ENCODE data around the gene HOXD3. TPM values are rescaled to one million over a fixed set of nuclear protein-coding genes. Genes with fewer than 3 reads are reported as not detected.

HOXD3 gene
- total RNA-seq, 6 donors from 2014 or later: 0.49 to 0.57 (median 0.49) TPM; not detected in 3

GRCh38 chr2:176199902-176200301, 42.8 kb downstream of the HOXD3 start:
- H3K9me3 ChIP-seq: peaks cover 0 to 3% (median 0%) of the 10 kb centered on the region in 4 donors
- H3K27me3 ChIP-seq: no peaks in the 10 kb centered on the region
- H3K27ac ChIP-seq: no peak overlapping the region
- TF ChIP-seq CTCF (IDR thresholded peaks at IDR 0.05): no peak
- TF ChIP-seq EP300 (IDR thresholded peaks at IDR 0.05): no peak
- no peak for TF ChIP-seq POLR2A (IDR thresholded peaks at IDR 0.05)
- TF ChIP-seq POLR2AphosphoS5 (IDR thresholded peaks at IDR 0.05): no peak
- H3K4me3 ChIP-seq: no peak overlapping the region
- no peaks in the 10 kb centered on the region for H3K4me1 ChIP-seq
- no peak for ATAC-seq (ENCODE audit: low FRiP score in 2 of 2)
- no peak for DNase-seq
- no peaks in the 10 kb centered on the region for H3K36me3 ChIP-seq

GRCh38 chr2:176200971-176201370, 43.9 kb downstream of the HOXD3 start:
- no peaks in the 10 kb centered on the region for H3K27me3 ChIP-seq
- TF ChIP-seq CTCF (IDR thresholded peaks at IDR 0.05): no peak
- TF ChIP-seq EP300 (IDR thresholded peaks at IDR 0.05): no peak
- no peak for TF ChIP-seq POLR2A (IDR thresholded peaks at IDR 0.05)
- H3K4me1 ChIP-seq: no peaks in the 10 kb centered on the region
- peaks cover 0 to 3% (median 0%) of the 10 kb centered on the region in 4 donors for H3K9me3 ChIP-seq
- H3K27ac ChIP-seq: no peak overlapping the region
- no peaks in the 10 kb centered on the region for H3K36me3 ChIP-seq
- ATAC-seq (ENCODE audit: low FRiP score in 2 of 2): no peak
- peak in 1 of 2 donors; percentile 50 for DNase-seq
- H3K4me3 ChIP-seq: no peak overlapping the region
- WGBS, 2 donors: 75 to 83% methylated on average over 21 of the region's 21 CpGs

DNA sequence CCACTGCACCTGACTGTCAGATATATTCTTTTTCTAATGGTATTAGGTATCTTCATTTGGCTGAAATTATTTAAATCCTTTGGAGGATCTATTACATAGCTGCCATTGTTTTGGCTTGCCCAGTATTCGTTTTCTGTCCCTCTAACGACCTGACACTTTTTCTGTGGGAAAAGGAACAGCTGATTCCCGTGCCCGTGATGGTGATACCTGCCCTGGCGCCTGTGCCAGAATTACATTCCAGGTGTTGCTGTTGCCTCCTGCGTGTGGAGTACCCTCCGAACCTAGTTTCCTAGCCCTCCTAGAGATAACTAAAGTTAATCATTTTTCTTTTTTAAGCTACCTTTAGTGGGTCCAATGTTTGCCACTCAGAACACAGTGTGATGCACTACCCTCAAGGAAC, 45.4 kb downstream of the HOXD3 start:
- DNase-seq: no peak
- WGBS, 2 donors: 73 to 86% methylated on average over 7 of the region's 7 CpGs
- peaks cover 0 to 3% (median 0%) of the 10 kb centered on the region in 4 donors for H3K9me3 ChIP-seq
- ATAC-seq (ENCODE audit: low FRiP score in 2 of 2): no peak
- TF ChIP-seq EP300 (IDR thresholded peaks at IDR 0.05) (no peak), POLR2A (IDR thresholded peaks at IDR 0.05) (no peak)
- no peaks in the 10 kb centered on the region for H3K4me1 ChIP-seq
- no peaks in the 10 kb centered on the region for H3K27me3 ChIP-seq
- H3K4me3 ChIP-seq: no peak overlapping the region
- H3K27ac ChIP-seq: no peak overlapping the region
- H3K36me3 ChIP-seq: no peaks in the 10 kb centered on the region

GRCh38 chr2:176205126-176205525, 48.0 kb downstream of the HOXD3 start:
- DNase-seq: no peak
- no peak overlapping the region for H3K4me3 ChIP-seq
- no peaks in the 10 kb centered on the region for H3K36me3 ChIP-seq
- 81 to 91% methylated on average over 1 of the region's 1 CpG for WGBS, 2 donors
- TF ChIP-seq CTCF (IDR thresholded peaks at IDR 0.05) (no peak), EP300 (IDR thresholded peaks at IDR 0.05) (no peak), POLR2A (IDR thresholded peaks at IDR 0.05) (no peak), POLR2AphosphoS5 (IDR thresholded peaks at IDR 0.05) (no peak)
- no peaks in the 10 kb centered on the region for H3K4me1 ChIP-seq
- no peak overlapping the region for H3K27ac ChIP-seq
- H3K9me3 ChIP-seq: peaks cover 0 to 3% (median 0%) of the 10 kb centered on the region in 4 donors
- ATAC-seq (ENCODE audit: low FRiP score in 2 of 2): no peak
- no peaks in the 10 kb centered on the region for H3K27me3 ChIP-seq

DNA sequence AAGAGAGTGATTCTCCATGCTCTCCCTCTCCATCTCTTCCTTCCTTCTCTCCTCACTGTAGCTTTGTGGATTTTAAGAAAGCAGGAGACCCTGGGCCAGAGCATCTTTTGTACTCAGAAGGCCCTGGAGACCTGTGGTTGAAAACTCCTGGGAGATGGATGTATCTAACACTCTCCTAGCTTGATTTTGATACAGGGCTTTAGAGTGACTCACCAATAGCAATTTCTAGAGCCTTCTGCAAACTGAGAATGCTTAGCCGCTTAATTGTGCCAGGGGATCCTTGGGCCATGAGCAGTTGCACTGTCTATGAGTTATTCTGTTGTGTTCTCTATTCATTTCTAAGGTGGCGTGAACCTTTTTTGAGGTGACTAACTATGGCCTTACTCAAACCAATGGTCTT, 49.0 kb downstream of the HOXD3 start:
- H3K4me1 ChIP-seq: no peaks in the 10 kb centered on the region
- TF ChIP-seq CTCF (IDR thresholded peaks at IDR 0.05): no peak
- no peak for TF ChIP-seq EP300 (IDR thresholded peaks at IDR 0.05)
- TF ChIP-seq POLR2A (IDR thresholded peaks at IDR 0.05): no peak
- TF ChIP-seq POLR2AphosphoS5 (IDR thresholded peaks at IDR 0.05): no peak
- ATAC-seq (ENCODE audit: low FRiP score in 2 of 2) (no peak), DNase-seq (no peak)
- H3K27me3 ChIP-seq: no peaks in the 10 kb centered on the region
- H3K4me3 ChIP-seq: no peak overlapping the region
- H3K9me3 ChIP-seq: peaks cover 0 to 3% (median 0%) of the 10 kb centered on the region in 4 donors
- no peaks in the 10 kb centered on the region for H3K36me3 ChIP-seq
- 98 to 100% methylated on average over 2 of the region's 2 CpGs for WGBS, 2 donors
- no peak overlapping the region for H3K27ac ChIP-seq

Measured in upper lobe of left lung (tissue), 6 donors.